ENCODE data around the gene TLR7.

Gene TLR7

DNA sequence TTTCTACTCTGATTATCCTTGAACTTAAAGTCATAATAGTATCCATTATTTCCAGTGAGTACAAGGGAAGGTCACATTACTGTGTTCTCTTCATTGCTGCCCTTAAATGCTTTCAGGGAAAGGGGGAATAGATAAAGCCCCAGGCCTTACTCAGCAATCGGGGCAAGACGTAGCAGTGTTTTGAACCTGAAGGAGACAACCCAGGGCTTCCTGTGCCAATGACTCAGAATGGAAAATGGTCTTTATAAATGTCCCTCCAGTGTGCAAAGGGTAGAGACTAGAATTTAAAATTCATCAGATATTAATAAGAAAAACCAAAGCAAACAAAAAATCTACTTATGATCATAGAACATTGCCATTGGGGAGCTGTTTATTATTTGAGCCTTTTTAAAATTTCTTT lies 63.3 kb downstream of the TLR7 start:
- DNase-seq (ENCODE audit: low read depth), result no peak

DNA sequence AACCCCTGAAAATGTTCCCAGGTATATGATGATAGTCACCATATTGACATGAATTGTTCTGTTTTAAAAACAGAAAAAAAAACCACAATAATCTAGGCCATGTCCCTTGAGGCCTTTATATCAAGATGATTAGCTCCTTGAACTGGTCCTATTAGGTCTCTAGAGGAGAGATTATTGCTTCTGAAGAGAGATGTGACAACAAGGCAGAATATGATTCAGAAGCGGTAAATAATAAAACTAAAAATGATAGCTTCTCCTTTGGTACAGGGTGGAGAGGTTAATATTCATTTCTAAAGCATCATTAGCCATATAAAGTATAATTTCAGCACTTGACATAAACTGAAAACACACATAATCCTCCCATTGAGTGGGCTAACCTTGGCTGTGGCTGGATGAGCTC lies 65.4 kb downstream of the TLR7 start:
- no peak for DNase-seq (ENCODE audit: low read depth)

DNA sequence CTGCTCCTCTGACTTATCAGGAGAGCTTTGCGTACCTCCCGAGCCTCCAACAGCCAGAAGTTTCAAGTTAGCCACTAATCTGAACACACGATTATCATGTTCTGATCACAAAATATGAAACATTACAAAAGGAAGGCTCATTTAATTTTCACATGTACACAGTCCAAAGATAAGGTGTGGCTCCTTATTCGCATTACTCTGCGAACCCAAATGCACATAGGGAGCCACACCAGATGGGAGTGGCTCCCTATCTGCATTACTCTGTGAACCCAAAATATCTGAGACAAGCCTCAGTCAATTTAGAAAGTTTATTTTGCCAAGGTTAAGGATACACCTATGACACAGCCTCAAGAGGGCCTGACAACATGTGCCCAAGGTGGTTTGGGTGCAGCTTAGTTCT lies 68.0 kb downstream of the TLR7 start:
- DNase-seq (ENCODE audit: low read depth), result no peak

DNA sequence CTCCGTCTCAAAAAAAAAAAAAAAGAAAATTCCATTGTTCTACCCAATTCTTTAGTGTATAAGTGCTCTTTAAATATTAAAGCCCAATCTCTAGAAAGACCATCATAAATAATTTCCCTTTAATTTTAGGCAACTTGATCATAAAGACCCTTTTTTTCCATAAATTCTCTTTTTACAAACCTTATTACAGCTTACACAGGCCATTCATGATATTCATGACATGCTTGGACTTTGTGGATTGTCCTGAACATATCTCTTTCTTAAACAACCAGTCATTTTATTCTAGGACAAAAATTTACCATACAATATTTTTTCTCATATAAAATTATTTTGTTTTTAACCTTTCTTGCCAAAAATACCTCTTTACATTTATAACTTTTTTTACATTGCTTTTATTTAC lies 70.1 kb downstream of the TLR7 start:
- DNase-seq (ENCODE audit: low read depth), result no peak

Measured in activated T-cell treated with anti-CD3 and anti-CD28 coated beads for 24 hours (primary cell).